GM21367 (cell line): ENCODE results near the gene PQBP1.

Experiments used
- ATAC-seq: cut with Tn5 transposase; IDR thresholded peaks from one replicate; pipeline ENCODE4 v1.9.1; 2021; ENCODE audit not compliant: unreplicated experiment

The PQBP1 gene

DNA sequence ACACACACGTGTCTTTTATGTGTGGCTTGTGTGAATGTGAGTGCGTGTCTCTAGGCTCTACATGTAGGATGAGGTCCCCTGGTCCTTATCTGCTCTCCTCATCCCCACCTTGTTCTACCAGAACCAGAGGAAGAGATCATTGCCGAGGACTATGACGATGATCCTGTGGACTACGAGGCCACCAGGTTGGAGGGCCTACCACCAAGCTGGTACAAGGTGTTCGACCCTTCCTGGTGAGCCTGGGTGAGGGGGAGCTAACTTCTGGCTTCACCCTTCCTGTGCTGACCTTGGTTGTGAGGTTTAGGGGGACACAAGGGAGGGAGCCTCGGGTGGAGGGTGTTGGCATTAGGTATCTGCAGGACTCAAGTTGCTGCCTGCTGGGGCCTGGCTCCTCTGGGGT, 3.3 kb downstream of the PQBP1 start:
- no peak for ATAC-seq

DNA sequence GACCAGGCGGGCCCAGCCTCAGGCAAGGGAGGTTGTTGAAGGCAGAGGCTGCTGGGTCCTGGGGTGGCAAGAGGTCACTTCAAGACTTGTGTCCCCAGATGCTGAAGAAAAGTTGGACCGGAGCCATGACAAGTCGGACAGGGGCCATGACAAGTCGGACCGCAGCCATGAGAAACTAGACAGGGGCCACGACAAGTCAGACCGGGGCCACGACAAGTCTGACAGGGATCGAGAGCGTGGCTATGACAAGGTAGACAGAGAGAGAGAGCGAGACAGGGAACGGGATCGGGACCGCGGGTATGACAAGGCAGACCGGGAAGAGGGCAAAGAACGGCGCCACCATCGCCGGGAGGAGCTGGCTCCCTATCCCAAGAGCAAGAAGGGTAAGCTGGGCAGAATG, 4.4 kb downstream of the PQBP1 start:
- no peak for ATAC-seq

DNA sequence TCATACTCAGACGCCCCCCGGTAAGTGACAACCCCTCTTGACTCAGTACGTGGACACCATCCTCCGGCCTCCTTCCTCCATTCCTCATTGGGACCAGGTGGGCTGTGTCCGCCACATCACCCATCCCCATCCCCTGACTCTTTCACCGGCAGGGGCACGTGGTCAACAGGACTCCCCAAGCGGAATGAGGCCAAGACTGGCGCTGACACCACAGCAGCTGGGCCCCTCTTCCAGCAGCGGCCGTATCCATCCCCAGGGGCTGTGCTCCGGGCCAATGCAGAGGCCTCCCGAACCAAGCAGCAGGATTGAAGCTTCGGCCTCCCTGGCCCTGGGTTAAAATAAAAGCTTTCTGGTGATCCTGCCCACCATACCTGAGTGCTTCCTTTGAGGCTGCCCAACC, 5.0 kb downstream of the PQBP1 start:
- no peak for ATAC-seq

- no peak for ATAC-seq
Measured at GRCh38 chrX:48903290-48903689, 5.6 kb downstream of the PQBP1 start.

GRCh38 chrX:48904180-48904579, 6.5 kb downstream of the PQBP1 start:
- no peak for ATAC-seq

- ATAC-seq, result no peak
Measured at GRCh38 chrX:48904626-48905025, 6.9 kb downstream of the PQBP1 start.

- no peak for ATAC-seq
Measured at GRCh38 chrX:48905090-48905790, 7.5 kb downstream of the PQBP1 start.

GRCh38 chrX:48908600-48908999, 10.9 kb downstream of the PQBP1 start:
- ATAC-seq, result no peak

GRCh38 chrX:48909703-48910294, 12.1 kb downstream of the PQBP1 start:
- no peak for ATAC-seq

- peak; percentile 8 for ATAC-seq
Measured at GRCh38 chrX:48910926-48911411, 13.2 kb downstream of the PQBP1 start.

DNA sequence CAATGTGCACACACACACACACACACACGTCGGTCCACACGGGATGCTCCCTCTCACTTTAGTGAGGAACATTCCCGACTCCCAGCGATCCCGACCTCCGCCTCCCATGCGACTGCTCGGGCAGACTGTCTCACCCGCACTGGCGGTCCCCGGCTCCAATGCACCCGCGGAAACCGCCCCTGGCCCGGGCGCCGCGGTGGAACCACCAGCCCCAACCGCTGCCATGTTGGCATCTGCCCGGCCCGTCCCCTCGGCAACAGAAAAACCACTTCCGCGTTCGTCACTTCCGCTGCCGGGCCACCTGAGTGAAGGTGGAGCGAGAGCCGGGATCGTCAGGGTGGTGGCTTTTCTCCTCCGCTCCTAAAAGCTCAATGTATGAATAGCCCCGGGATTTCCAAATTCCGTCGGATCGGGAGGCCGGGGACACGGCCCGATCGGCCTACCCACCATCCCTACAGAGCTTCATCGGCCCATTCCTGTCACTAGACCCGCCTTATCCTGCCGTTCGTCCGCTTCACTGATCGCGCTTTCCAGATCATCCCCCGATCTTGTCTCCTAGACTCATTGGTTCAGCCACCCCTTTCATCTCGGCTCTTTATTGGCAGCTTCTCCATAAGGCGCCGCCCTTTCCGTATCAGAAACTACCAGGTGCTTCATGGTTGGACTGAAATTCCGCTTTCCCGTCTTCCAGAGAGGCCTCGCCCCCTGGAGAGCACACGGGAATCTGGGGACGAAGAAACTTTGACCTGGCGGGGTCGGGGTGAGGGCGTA, 13.9 kb downstream of the PQBP1 start, which contains the start of gene SLC35A2:
Gene SLC35A2 (minus strand): TSS at position 235 of the 771 bp plus-strand sequence. CDS start 10 bp downstream, at position 225.
- peak; percentile 55 for ATAC-seq

- ATAC-seq, result no peak
Measured at GRCh38 chrX:48913605-48914366, 16.1 kb downstream of the PQBP1 start.

DNA sequence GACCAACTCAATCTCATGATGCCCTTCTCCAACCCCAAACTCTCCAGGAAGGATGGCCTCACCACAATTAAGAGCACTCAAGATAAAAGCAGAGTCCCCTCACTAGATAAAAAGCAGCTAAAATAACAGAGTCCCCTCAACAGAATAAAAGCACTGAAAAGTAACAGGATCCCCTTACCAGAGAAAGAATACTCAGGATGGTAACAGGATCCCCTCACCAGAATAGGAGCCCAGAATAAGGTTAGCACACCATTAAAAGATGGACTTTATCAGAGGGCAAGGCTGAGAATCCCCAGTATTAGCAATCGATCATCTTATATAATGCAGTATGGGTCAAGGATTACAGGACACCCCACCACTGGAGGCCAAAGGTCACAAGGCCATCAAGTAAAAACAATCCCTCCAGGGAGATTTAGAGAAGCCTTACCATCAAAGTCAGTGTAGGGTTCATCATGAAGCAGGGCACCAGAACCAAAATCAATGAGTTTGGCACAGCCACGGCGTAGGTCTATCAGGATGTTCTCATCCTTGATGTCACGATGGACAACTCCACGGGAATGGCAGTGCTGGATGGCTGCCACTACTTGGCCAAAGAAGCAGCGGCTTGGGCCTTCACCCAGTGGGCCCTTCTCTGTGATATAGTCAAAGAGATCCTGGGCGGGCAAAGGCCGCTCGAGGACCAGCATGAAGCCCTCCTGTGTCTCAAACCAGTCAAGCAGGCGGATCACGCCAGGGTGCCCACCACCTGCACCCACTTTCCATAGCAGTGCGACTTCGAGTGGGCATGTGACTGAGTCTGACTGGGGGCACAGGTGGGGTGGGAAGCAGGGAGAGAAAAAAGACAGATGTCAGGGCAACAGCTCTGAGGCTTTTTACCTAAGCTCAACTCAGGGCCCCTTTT, 17.1 kb downstream of the PQBP1 start:
- ATAC-seq, result no peak

DNA sequence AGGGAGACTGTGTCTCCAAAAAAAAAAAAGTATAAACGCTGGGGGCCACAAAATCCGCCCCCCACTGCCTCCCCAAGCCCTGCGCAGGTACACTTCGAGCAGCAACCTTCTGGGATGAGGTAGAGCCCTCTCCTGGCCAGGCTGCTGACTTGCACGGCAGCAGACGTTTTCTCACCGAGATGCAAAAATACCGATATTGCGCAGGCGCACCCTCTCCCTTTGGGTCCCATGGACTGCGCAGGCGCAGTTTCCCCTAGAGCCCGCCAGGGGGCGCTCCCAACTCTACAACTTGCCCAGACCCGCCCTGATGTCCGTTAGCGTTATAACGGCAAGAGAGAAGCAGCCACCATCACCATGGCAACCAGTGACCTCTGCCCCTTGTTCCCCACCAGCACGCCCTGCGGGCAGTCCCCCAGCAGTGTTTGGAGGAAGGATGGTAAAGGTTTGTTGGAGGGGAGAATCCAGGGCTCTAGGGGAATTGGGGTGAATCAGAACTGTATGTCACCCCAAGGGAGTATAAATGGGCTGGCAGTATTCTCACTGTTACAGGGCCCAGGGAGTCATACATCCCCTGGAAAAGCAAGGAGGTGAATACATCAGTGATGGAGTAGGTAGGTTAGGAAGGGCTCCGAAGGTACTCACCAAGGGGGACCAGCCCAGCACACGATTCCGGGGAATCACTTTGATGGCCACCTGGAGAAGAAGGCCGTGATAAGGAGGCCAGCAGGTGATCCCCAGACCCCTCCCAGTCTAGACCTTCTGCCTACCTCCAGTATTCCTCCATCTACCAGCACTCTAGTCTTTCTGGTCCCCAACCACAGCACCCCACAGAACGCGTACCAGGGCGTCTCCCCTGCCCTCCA, 19.6 kb downstream of the PQBP1 start:
- ATAC-seq, result peak; percentile 36

DNA sequence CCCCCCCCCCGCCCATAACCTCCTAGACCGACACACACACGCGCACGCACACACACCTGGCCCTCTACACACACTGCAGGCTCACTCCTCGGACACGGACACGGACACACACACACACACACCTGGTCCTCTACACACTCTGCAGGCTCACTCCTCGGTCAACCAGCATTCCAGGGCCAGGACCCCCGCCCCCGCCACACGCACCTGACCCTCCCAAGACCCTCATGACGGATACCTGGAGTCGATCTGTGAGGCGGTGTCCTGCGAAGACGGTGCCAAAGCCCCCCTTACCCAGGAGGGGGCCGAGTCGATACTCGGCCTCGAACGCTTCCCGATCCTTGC, 20.5 kb downstream of the PQBP1 start:
- no peak for ATAC-seq

- ATAC-seq, result peak; percentile 65
Measured at GRCh38 chrX:48918643-48919340, 21.1 kb downstream of the PQBP1 start, which contains the start of gene PIM2. TSS of gene PIM2 (minus strand) at chrX:48919024. CDS start at chrX:48918834, 190 bp downstream.

DNA sequence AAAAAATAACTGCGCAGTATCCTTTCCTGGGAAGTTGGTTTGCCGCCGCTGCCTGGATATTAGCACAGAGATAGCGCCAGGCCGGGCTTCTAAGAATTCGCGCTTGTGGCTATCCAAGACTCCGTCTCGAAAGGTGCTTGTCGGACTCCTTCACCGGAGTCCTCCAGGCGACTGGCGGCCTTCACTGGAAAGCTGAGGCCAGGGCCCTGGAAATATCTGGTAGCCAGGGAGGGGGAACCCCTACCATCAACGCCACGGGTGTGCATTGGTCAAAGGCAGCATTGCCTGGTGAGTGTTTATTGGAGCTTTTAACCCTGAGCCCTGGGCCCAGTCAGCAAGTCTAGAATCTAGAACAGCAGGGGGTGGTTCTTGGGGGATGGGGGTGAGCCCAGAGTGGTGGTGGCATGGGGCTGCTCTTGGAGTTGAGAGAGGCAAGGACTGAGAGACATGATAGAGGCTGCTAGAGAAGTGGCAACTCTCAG, 21.7 kb downstream of the PQBP1 start:
- no peak for ATAC-seq

DNA sequence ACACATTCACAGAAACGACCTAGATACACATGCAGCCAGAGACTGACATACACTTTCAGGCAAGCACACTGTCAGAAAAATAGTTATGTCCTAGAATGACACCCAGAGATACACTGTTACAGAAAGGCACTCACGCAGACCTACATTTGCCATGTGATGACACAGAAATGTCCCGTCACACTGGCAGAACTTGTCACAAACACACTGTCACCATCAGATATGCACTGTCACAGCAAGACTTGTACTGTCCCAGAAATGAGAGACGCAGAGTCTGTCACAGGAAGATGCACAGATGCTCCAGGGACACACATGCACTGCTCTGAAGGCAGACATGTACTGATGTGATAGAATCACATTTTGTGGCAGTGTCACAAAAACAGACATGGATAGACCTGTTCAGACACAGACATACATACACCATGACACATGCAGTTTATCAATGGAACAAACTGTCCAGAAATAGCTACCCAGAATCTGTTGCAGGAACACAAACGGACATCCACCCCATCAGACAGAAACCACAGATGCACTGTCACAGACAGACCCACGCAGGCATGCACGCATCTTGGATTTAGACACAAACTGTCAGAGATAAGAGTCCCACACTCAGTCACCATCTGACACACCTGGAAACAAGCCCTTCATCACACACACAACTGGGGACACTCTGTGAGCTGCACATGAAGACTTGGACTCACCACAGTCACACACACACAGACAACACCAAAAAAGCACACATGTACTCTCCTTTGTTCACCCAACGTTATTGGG, 22.4 kb downstream of the PQBP1 start:
- no peak for ATAC-seq
